GM18517 (cell line): Measurements from ENCODE around the gene SRGAP3.

ENCODE experiments used
- ATAC-seq: cut with Tn5 transposase; IDR thresholded peaks from one replicate; pipeline ENCODE4 v1.9.1; 2021; ENCODE audit warnings: mild to moderate bottlenecking, moderate library complexity; ENCODE audit not compliant: unreplicated experiment

The SRGAP3 gene

GRCh38 chr3:8979262-8979661 lies 270.2 kb downstream of the SRGAP3 start:
- ATAC-seq: no peak

DNA sequence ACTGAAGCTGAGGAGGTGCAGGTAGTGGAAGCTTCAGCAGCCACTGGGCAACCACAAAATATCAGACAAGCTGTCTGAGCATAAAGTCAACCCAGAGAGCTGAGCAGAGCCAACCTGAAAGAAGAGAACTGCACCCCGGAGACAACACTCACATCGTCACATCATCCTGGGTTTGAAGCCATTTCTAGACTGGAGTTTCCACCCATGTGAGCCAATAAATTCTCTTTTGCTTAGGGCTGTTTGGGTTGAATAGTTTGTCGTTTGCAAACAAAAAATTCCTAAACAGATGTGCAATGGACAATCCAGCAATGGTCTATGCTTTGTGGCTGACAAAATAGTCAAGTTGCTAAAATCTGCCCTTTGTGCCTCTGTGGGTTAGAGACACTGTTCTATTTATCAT lies 270.9 kb downstream of the SRGAP3 start:
- no peak for ATAC-seq

- ATAC-seq: no peak
Observed at GRCh38 chr3:8976540-8977182, 272.8 kb downstream of the SRGAP3 start.

GRCh38 chr3:8975081-8976020 lies 274.1 kb downstream of the SRGAP3 start:
- ATAC-seq: no peak

GRCh38 chr3:8974458-8974857 lies 275.0 kb downstream of the SRGAP3 start:
- no peak for ATAC-seq

DNA sequence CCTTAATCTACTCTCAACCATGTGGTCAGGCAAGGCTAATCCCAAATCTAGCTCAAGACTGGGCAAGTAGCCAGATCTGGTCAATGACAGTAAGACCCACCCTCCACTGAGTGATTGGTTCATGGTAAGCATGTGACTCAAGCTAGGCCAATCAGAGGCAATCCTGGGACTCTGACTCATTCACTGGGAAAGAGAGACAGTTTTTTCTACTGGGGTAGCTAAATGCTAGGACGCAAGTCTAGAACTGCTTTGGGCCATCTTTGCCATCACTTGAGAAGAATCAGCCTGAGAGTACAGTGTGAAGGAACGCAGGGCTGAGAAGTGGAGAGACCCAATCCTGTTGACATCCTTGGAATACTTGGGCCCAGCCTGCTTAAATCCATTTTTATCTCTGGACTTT lies 276.8 kb downstream of the SRGAP3 start:
- no peak for ATAC-seq

DNA sequence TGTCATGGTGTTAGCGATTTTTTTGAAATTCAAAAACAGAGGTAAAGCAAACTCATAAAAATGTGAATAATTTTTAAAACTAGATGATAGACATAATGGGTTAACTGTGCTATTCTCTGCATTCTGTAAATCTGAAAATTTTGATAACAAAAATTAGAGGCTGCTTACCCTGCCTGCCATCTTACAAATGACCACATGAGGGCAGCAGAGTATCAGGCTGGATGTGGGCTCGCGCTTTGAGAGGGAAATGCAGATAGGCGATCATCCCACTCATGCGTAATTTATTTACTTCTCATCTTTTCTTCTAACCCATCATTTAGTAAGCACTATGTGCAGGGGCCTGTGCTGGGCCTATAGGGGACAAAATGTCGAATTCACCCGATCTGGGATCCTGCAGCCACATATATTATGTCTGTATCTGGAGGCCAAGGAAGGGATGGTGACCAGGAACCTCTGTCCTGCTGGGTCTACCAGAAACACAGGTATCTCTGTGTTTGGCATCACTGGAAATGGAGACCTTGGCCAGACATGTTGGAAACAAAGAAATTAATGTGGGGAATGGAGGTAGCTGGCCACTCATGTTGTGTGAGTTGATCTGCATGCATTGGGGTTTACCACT lies 278.4 kb downstream of the SRGAP3 start:
- no peak for ATAC-seq

DNA sequence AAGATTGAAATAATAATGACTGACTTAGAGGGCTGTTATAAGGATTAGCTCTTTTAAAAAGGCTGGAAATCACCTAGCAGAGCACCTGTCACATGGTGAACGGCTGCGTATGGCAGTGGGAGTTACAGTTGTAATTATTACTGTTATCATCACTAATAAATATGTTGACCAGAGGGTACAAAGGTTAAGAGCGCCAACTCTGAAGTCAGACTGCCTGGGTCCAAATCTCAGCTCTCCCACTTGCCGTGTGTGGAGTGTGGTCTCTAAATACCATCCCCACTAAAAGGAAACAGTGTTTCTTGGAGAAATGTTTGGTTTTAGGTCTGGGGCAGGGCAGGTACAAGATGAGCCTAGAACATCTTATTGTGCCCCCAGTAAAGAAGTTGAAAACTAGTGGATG lies 280.2 kb downstream of the SRGAP3 start:
- no peak for ATAC-seq

DNA sequence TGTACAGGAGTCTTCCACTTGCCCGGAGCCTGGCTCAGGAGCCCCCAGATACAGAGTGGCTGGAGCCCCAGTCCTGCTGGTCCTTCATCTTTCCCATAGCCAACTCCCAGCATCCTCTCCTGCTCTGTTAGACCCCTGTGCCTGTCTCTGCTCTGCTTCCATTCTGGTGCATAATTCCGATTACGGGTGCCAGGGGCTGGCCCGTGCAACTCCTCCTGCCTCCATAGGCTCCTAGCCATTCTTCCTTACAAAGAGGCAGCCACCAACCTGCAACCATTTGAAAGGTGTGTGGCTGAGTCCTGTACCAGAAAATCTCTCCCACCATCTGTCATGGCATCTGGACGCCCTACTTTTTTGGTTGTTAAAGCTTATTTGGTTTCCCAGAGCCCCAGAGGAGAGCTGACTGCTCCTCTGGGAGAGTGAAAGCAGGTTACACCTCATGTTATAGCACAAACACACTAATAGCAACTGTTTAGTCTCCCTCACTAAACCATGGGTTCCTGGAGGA lies 281.0 kb downstream of the SRGAP3 start:
- no peak for ATAC-seq

- ATAC-seq: no peak
Observed at GRCh38 chr3:8967553-8967952, 281.9 kb downstream of the SRGAP3 start.

GRCh38 chr3:8966820-8967348 lies 282.6 kb downstream of the SRGAP3 start:
- ATAC-seq: no peak

DNA sequence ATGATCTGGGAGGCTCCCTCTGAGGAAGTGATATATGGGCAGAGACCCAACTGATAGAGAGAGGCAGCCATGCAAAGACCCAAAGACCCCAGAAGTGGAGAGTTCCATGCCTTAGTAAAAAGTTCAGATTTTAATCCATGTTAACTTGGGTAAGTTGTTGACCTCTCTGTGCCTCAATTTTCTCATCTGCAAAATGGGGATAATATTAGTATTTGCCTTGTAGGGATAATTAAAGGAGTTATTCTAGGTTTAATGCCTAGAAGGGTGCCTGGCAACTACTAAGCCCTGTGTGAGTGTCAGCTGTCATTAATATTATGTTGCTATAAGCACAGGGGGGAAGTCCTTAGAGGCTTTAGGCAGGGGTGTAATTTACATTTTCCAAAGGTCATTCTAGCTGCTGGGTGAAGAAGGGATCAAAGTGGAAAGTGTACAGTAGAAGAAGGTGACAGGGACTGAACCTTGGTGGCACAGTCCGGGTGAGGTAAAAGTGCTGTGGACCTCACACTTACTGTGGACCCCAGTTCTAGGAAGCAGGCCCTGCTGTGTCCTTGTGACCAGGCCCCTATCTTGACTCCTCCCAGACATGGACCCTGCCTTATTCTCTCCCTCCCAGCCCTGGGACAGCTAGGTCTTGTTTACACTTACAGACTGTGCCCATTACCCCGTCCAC lies 283.2 kb downstream of the SRGAP3 start:
- no peak for ATAC-seq

DNA sequence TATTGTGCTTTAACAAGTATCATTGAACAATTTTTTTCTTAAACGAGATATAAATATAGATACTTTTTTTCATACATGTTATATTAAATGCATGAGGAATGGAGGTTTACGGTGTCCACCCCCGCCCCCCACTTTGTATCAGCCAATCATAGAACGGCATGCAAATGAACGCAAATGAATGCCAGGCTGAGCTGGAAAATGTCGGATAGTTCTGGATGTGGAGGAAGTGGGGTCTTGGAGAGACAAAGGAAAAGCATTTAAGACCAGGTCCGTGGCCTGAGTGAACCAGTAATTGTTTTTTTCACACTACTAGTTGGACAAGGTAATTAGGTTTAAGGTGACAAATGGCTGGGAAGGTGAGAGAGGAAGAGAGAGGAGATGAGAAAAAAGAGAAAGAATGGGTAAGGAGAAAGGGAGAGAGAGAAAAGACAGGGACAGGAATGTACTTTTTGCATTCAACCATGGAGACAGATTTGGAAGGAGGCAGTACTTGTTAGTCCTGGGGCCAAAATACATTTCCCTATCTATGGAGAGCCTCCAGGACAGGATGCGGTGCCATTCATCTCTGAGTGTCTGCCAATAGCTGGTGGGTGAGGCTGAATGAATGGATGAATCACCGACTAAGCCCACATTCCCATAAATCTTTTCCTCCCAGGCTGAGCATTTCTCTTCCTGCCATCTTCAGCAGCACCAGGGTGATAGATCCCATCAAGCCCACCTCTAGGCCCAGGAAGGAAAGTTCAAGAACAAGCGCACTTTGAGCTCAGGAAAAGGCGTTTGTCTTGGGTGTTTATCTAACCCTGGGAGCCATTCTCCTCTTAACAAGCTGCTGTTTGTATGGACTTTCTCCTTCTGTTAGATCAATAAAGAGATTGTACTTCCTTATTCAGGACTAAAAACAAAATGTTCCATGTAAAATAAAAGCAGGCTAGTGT lies 284.7 kb downstream of the SRGAP3 start:
- ATAC-seq: no peak

DNA sequence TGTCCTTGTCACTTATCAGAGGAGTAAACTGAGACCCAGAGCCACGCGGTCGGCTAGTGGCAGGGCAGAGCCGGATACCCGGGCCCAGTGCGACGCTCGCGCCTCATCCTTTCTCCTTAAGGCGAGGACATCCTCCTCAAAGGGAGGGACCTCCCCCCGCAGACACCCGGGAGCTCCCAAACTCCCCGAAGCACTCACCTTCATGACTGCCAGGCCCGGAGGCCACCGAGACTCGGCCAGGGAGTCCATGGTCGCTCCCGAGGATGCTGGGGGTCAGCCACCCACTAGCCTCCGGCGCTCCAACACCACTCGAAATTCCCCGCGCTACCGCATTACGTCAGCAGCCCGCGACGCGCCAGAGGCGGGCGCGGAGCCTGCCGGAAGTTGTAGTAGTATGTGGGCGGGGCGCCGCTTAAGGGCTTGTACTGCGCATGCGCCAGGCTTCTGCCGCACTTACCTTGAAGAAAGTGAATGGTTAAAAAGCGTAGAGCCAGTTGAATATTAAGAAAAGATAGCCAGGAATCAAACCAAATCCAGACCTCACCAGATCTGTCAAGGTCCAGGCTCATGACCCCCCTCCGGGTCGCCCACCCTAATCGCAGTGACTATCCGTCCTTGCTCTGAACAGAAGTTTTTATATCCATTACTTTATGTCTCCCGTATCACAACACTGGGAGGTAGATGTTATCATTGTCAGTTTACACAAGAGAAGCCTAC lies 286.2 kb downstream of the SRGAP3 start, which contains the start of gene RAD18:
Gene RAD18, minus strand, starts transcription at position 336 of the 717 bp plus-strand sequence. Its CDS starts 87 bp downstream, at position 249.
- ATAC-seq: peak; percentile 84

- ATAC-seq: no peak
Observed at GRCh38 chr3:8962226-8962861, 287.1 kb downstream of the SRGAP3 start.

DNA sequence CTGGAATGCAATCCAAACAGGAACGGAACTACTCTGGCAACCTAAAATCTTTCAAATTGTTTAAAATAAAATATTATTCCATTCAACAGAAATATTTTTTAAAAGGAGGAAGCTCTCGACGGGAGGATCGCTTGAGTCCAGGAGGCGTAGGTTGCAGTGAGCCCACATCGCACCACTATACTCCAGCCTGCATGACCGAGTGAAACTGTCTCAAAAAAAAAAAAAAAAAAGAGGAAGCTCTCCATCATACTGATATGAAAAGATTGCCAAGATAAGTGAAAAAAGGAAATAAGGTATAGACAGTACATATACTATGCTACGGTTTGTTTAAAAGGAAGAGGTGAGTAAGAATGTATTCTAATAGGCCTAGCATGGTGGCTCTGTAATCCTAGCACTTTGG lies 289.8 kb downstream of the SRGAP3 start:
- no peak for ATAC-seq

- ATAC-seq: peak; percentile 96
Observed at GRCh38 chr3:8954938-8955763, 294.3 kb downstream of the SRGAP3 start.

DNA sequence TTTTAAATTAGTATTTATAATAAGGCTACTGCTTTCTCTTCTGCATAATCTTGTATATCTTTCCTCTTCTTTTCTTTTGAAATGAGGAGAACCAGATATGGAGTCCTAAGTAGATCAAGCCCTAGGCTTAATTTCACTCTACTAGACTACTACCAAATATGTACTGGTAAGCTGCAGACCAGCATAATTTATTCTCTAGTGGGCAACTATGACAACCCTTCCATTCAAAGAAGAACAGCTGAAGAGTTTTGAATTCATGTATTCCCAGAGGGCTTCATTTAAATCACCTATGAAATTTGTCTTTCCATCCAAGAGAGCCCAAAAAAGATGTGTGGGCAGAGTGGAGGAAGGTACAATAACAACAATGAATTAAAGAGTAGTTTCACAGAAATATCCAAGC lies 296.1 kb downstream of the SRGAP3 start:
- no peak for ATAC-seq
